GM23338 (cell line): Measurements from ENCODE around the gene RPL26. TPM values are rescaled to one million over a fixed set of nuclear protein-coding genes. Genes with fewer than 3 reads are reported as not detected.

Source experiments
- ATAC-seq: fragments of 200-7000 bp; cut with Tn5 transposase; 3 replicates; pipeline ENCODE4 v1.9.1; 2020
- DNase-seq: peaks from one replicate; pipeline ENCODE4 v3.0.0-alpha.2; 2015; ENCODE audit warnings: low spot score
- H2AFZ ChIP-seq: fragments of 200-600 bp; sonication (generic); 2 replicates; pipeline ENCODE4 v1.8.0; 2016; ENCODE audit warnings: antibody characterized with exemption, mild to moderate bottlenecking, moderate library complexity
- H3F3A ChIP-seq: fragments of 200-600 bp; sonication (generic); replicated peaks from 2 replicates; pipeline ENCODE4 v1.8.0; 2017; ENCODE audit warnings: antibody characterized with exemption, mixed run types, low read depth
- H3K27ac ChIP-seq: fragments of 200-600 bp; sonication (generic); 2 replicates; pipeline ENCODE4 v1.6.1; 2016; ENCODE audit warnings: low read depth
- H3K27me3 ChIP-seq: fragments of 200-600 bp; sonication (generic); 2 replicates; pipeline ENCODE4 v1.8.0; 2016; ENCODE audit warnings: mild to moderate bottlenecking, mixed run types, moderate library complexity; ENCODE audit not compliant: insufficient read depth
- H3K36me3 ChIP-seq: fragments of 200-600 bp; sonication (generic); 2 replicates; pipeline ENCODE4 v1.8.0; 2016; ENCODE audit warnings: mild to moderate bottlenecking; ENCODE audit not compliant: insufficient read depth
- H3K4me1 ChIP-seq: fragments of 200-600 bp; sonication (generic); 2 replicates; pipeline ENCODE4 v1.8.0; 2016; ENCODE audit warnings: mild to moderate bottlenecking, moderate library complexity; ENCODE audit not compliant: insufficient read depth
- H3K4me2 ChIP-seq: fragments of 200-600 bp; sonication (generic); 2 replicates; pipeline ENCODE4 v1.7.1; 2017; ENCODE audit warnings: mixed run types
- H3K4me3 ChIP-seq: fragments of 200-600 bp; sonication (generic); 2 replicates; pipeline ENCODE4 v1.6.1; 2016; ENCODE audit warnings: mixed run types
- H3K79me2 ChIP-seq: fragments of 200-600 bp; sonication (generic); replicated peaks from 2 replicates; pipeline ENCODE4 v1.8.0; 2017; ENCODE audit warnings: mild to moderate bottlenecking; ENCODE audit not compliant: insufficient read depth
- H3K9me2 ChIP-seq: fragments of 200-600 bp; sonication (generic); 2 replicates; pipeline ENCODE4 v1.8.0; 2017; ENCODE audit not compliant: insufficient read depth
- H4K20me1 ChIP-seq: fragments of 200-600 bp; sonication (generic); replicated peaks from 2 replicates; pipeline ENCODE4 v1.8.0; 2017; ENCODE audit warnings: mild to moderate bottlenecking; ENCODE audit not compliant: insufficient read depth
- H3K27ac Mint-ChIP-seq: 2 replicates; pipeline ENCODE4 v1.8.0; 2020; ENCODE audit warnings: inconsistent platforms, mild to moderate bottlenecking, moderate library complexity, mixed read lengths
- H3K27me3 Mint-ChIP-seq: 3 replicates; pipeline ENCODE4 v1.8.0; 2022; ENCODE audit warnings: low read depth, mild to moderate bottlenecking, moderate library complexity, mixed read lengths, inconsistent platforms; ENCODE audit not compliant: insufficient read depth, poor library complexity
- H3K36me3 Mint-ChIP-seq: 3 replicates; pipeline ENCODE4 v1.8.0; 2021; ENCODE audit warnings: low read depth, mild to moderate bottlenecking, inconsistent platforms, moderate library complexity, mixed read lengths
- H3K4me1 Mint-ChIP-seq: 3 replicates; pipeline ENCODE4 v1.8.0; 2020; ENCODE audit warnings: mild to moderate bottlenecking, inconsistent platforms, mixed read lengths
- H3K4me3 Mint-ChIP-seq: 3 replicates; pipeline ENCODE4 v1.8.0; 2021; ENCODE audit warnings: moderate library complexity, mild to moderate bottlenecking, inconsistent platforms, mixed read lengths
- H3K9me3 Mint-ChIP-seq: 3 replicates; pipeline ENCODE4 v1.8.0; 2020; ENCODE audit warnings: moderate library complexity, mild to moderate bottlenecking, inconsistent platforms, mixed read lengths
- EZH2 ChIP-seq: fragments of 200-600 bp; sonication (generic); IDR thresholded peaks from one replicate; pipeline ENCODE4 v1.8.0; 2017; ENCODE audit warnings: antibody characterized with exemption, mild to moderate bottlenecking, low read depth; ENCODE audit not compliant: unreplicated experiment
- JUNB ChIP-seq: IDR thresholded peaks from one replicate; pipeline ENCODE4 v1.6.1; 2016; ENCODE audit warnings: antibody characterized with exemption; ENCODE audit not compliant: unreplicated experiment
- POLR2AphosphoS5 ChIP-seq: IDR thresholded peaks from 2 replicates; pipeline ENCODE4 v1.6.1; 2016; ENCODE audit warnings: antibody characterized with exemption, low read depth
- polyA plus RNA-seq: library from polyadenylated mRNA; unstranded; fragments of >200 nt; fragmentation: Nextera tagmentation; extraction: Ambion mirVana; gene quantifications from 2 replicates; pipeline ENCODE4 v1.2.1, GENCODE V29; 2016
- total RNA-seq: library from RNA; depleted of rRNA; stranded (reverse); fragments of >200 nt; shearing (Covaris generic); gene quantifications from 2 replicates; pipeline ENCODE4 v1.2.3, GENCODE V29; 2014
- TF ChIP-seq, protein P1 (sequence below), 2 experiments: fragments of 200-600 bp in 1 of 2; sonication (generic) in 1 of 2; conservative IDR thresholded peaks; 2 replicates each; pipeline versions ENCODE4 v1.5.1 to v1.6.1; 2016 to 2017; ENCODE audit warnings: antibody characterized with exemption in 2 of 2, low read depth in 2 of 2, mild to moderate bottlenecking in 2 of 2, moderate library complexity in 1 of 2
- TF ChIP-seq, protein P2 (sequence below): fragments of 250-450 bp; sonication (Bioruptor Pico); IDR thresholded peaks from 2 replicates; pipeline ENCODE4 v1.5.0; 2020; ENCODE audit warnings: mild to moderate bottlenecking, moderate library complexity

The RPL26 gene
- total and polyA plus RNA-seq, 2 experiments from 2014 or later: 2,274 to 3,158 TPM

DNA sequence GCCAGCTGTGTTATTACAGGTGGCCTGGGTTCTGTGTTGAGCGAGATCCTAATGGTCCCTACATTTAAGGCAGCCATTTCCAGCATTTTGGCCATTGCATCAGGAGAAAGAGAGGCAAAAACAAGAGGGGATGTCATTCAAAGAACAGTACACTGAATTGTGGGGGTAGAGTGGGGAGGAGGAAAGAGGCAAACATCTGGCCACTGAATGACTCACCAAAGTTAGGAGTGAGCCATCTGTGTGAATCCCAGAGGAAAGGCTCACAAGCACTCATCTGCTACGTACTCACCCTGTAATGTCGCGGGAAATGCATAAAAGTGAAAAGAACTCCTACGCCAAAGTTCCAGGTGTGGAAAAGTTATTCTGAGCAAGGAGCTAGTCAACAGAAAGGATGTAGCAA is 23.2 kb downstream of the RPL26 start (continued):
- TF ChIP-seq, protein P1, sequence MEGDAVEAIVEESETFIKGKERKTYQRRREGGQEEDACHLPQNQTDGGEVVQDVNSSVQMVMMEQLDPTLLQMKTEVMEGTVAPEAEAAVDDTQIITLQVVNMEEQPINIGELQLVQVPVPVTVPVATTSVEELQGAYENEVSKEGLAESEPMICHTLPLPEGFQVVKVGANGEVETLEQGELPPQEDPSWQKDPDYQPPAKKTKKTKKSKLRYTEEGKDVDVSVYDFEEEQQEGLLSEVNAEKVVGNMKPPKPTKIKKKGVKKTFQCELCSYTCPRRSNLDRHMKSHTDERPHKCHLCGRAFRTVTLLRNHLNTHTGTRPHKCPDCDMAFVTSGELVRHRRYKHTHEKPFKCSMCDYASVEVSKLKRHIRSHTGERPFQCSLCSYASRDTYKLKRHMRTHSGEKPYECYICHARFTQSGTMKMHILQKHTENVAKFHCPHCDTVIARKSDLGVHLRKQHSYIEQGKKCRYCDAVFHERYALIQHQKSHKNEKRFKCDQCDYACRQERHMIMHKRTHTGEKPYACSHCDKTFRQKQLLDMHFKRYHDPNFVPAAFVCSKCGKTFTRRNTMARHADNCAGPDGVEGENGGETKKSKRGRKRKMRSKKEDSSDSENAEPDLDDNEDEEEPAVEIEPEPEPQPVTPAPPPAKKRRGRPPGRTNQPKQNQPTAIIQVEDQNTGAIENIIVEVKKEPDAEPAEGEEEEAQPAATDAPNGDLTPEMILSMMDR (conservative IDR thresholded peaks at IDR 0.05; ENCODE audit: low read depth in 2 of 2): no peak
- TF ChIP-seq POLR2AphosphoS5 (no peak), EZH2 (no peak)

DNA sequence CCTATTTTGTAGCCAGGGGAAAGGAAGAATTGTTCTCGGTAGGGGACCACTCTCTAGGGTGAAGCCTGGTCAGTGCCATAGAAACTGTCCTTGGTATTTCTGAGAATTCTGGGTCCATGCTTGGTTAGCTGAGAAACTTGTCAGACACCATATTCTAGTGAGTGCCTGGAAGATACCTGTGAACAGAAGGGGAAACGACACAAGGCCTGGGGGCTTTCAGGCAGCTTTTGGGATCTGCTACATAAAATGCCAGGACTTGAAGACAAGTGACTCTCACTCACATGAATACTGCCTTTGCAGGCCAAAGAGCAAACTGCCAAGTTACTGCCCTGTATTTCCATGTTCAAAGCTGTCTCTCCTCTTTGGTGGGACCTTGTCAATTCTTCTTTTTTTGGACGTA is 25.1 kb downstream of the RPL26 start:
- no peak overlapping the region for H3K4me2 ChIP-seq
- DNase-seq: no peak
- Mint-ChIP-seq H3K4me1 (peaks cover 25% of the 10 kb centered on the region), H3K36me3 (no peaks in the 10 kb centered on the region), H3K9me3 (no peaks in the 10 kb centered on the region; the same call in 2 of the 3 replicates), H3K27me3 (peaks cover 8% of the 10 kb centered on the region), H3K27ac (no peak overlapping the region), H3K4me3 (no peak overlapping the region)
- no peaks in the 10 kb centered on the region for H3K27me3 ChIP-seq
- peaks cover 5% of the 10 kb centered on the region; the same call in 1 of the 2 replicates for H3K9me2 ChIP-seq
- no peaks in the 10 kb centered on the region for H3K36me3 ChIP-seq
- peaks cover 27% of the 10 kb centered on the region for H3K4me1 ChIP-seq
- no peak for ATAC-seq
- H3F3A ChIP-seq: no peaks in the 10 kb centered on the region; the same call in 1 of the 2 replicates
- no peaks in the 10 kb centered on the region for H3K79me2 ChIP-seq
- H3K27ac ChIP-seq: no peak overlapping the region
- H4K20me1 ChIP-seq: no peaks in the 10 kb centered on the region
- H2AFZ ChIP-seq: no peak overlapping the region
- TF ChIP-seq JUNB (no peak), EZH2 (no peak)
- TF ChIP-seq, protein P2, sequence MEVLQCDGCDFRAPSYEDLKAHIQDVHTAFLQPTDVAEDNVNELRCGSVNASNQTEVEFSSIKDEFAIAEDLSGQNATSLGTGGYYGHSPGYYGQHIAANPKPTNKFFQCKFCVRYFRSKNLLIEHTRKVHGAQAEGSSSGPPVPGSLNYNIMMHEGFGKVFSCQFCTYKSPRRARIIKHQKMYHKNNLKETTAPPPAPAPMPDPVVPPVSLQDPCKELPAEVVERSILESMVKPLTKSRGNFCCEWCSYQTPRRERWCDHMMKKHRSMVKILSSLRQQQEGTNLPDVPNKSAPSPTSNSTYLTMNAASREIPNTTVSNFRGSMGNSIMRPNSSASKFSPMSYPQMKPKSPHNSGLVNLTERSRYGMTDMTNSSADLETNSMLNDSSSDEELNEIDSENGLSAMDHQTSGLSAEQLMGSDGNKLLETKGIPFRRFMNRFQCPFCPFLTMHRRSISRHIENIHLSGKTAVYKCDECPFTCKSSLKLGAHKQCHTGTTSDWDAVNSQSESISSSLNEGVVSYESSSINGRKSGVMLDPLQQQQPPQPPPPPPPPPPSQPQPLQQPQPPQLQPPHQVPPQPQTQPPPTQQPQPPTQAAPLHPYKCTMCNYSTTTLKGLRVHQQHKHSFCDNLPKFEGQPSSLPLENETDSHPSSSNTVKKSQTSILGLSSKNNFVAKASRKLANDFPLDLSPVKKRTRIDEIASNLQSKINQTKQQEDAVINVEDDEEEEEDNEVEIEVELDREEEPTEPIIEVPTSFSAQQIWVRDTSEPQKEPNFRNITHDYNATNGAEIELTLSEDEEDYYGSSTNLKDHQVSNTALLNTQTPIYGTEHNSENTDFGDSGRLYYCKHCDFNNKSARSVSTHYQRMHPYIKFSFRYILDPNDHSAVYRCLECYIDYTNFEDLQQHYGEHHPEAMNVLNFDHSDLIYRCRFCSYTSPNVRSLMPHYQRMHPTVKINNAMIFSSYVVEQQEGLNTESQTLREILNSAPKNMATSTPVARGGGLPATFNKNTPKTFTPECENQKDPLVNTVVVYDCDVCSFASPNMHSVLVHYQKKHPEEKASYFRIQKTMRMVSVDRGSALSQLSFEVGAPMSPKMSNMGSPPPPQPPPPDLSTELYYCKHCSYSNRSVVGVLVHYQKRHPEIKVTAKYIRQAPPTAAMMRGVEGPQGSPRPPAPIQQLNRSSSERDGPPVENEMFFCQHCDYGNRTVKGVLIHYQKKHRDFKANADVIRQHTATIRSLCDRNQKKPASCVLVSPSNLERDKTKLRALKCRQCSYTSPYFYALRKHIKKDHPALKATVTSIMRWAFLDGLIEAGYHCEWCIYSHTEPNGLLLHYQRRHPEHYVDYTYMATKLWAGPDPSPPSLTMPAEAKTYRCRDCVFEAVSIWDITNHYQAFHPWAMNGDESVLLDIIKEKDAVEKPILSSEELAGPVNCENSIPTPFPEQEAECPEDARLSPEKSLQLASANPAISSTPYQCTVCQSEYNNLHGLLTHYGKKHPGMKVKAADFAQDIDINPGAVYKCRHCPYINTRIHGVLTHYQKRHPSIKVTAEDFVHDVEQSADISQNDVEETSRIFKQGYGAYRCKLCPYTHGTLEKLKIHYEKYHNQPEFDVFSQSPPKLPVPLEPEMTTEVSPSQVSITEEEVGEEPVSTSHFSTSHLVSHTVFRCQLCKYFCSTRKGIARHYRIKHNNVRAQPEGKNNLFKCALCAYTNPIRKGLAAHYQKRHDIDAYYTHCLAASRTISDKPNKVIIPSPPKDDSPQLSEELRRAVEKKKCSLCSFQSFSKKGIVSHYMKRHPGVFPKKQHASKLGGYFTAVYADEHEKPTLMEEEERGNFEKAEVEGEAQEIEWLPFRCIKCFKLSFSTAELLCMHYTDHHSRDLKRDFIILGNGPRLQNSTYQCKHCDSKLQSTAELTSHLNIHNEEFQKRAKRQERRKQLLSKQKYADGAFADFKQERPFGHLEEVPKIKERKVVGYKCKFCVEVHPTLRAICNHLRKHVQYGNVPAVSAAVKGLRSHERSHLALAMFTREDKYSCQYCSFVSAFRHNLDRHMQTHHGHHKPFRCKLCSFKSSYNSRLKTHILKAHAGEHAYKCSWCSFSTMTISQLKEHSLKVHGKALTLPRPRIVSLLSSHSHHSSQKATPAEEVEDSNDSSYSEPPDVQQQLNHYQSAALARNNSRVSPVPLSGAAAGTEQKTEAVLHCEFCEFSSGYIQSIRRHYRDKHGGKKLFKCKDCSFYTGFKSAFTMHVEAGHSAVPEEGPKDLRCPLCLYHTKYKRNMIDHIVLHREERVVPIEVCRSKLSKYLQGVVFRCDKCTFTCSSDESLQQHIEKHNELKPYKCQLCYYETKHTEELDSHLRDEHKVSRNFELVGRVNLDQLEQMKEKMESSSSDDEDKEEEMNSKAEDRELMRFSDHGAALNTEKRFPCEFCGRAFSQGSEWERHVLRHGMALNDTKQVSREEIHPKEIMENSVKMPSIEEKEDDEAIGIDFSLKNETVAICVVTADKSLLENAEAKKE (CRISPR knock-in tag): no peak
- TF ChIP-seq, protein P1 (conservative IDR thresholded peaks at IDR 0.05; ENCODE audit: low read depth in 2 of 2): no peak
- no peak overlapping the region for H3K4me3 ChIP-seq
